GM23338 (cell line): ENCODE measurements around the gene AXL. TPM values are rescaled to one million over a fixed set of nuclear protein-coding genes. Genes with fewer than 3 reads are reported as not detected.

Source experiments
- ATAC-seq: fragments of 200-7000 bp; cut with Tn5 transposase; 3 replicates; pipeline ENCODE4 v1.9.1; 2020
- DNase-seq: peaks from one replicate; pipeline ENCODE4 v3.0.0-alpha.2; 2015; ENCODE audit warnings: low spot score
- H2AFZ ChIP-seq: fragments of 200-600 bp; sonication (generic); 2 replicates; pipeline ENCODE4 v1.8.0; 2016; ENCODE audit warnings: antibody characterized with exemption, mild to moderate bottlenecking, moderate library complexity
- H3F3A ChIP-seq: fragments of 200-600 bp; sonication (generic); replicated peaks from 2 replicates; pipeline ENCODE4 v1.8.0; 2017; ENCODE audit warnings: antibody characterized with exemption, mixed run types, low read depth
- H3K27ac ChIP-seq: fragments of 200-600 bp; sonication (generic); 2 replicates; pipeline ENCODE4 v1.6.1; 2016; ENCODE audit warnings: low read depth
- H3K27me3 ChIP-seq: fragments of 200-600 bp; sonication (generic); 2 replicates; pipeline ENCODE4 v1.8.0; 2016; ENCODE audit warnings: mild to moderate bottlenecking, mixed run types, moderate library complexity; ENCODE audit not compliant: insufficient read depth
- H3K36me3 ChIP-seq: fragments of 200-600 bp; sonication (generic); 2 replicates; pipeline ENCODE4 v1.8.0; 2016; ENCODE audit warnings: mild to moderate bottlenecking; ENCODE audit not compliant: insufficient read depth
- H3K4me1 ChIP-seq: fragments of 200-600 bp; sonication (generic); 2 replicates; pipeline ENCODE4 v1.8.0; 2016; ENCODE audit warnings: mild to moderate bottlenecking, moderate library complexity; ENCODE audit not compliant: insufficient read depth
- H3K4me2 ChIP-seq: fragments of 200-600 bp; sonication (generic); 2 replicates; pipeline ENCODE4 v1.7.1; 2017; ENCODE audit warnings: mixed run types
- H3K4me3 ChIP-seq: fragments of 200-600 bp; sonication (generic); 2 replicates; pipeline ENCODE4 v1.6.1; 2016; ENCODE audit warnings: mixed run types
- H3K79me2 ChIP-seq: fragments of 200-600 bp; sonication (generic); replicated peaks from 2 replicates; pipeline ENCODE4 v1.8.0; 2017; ENCODE audit warnings: mild to moderate bottlenecking; ENCODE audit not compliant: insufficient read depth
- H3K9me2 ChIP-seq: fragments of 200-600 bp; sonication (generic); 2 replicates; pipeline ENCODE4 v1.8.0; 2017; ENCODE audit not compliant: insufficient read depth
- H4K20me1 ChIP-seq: fragments of 200-600 bp; sonication (generic); replicated peaks from 2 replicates; pipeline ENCODE4 v1.8.0; 2017; ENCODE audit warnings: mild to moderate bottlenecking; ENCODE audit not compliant: insufficient read depth
- H3K27ac Mint-ChIP-seq: 2 replicates; pipeline ENCODE4 v1.8.0; 2020; ENCODE audit warnings: inconsistent platforms, mild to moderate bottlenecking, moderate library complexity, mixed read lengths
- H3K27me3 Mint-ChIP-seq: 3 replicates; pipeline ENCODE4 v1.8.0; 2022; ENCODE audit warnings: low read depth, mild to moderate bottlenecking, moderate library complexity, mixed read lengths, inconsistent platforms; ENCODE audit not compliant: insufficient read depth, poor library complexity
- H3K36me3 Mint-ChIP-seq: 3 replicates; pipeline ENCODE4 v1.8.0; 2021; ENCODE audit warnings: low read depth, mild to moderate bottlenecking, inconsistent platforms, moderate library complexity, mixed read lengths
- H3K4me1 Mint-ChIP-seq: 3 replicates; pipeline ENCODE4 v1.8.0; 2020; ENCODE audit warnings: mild to moderate bottlenecking, inconsistent platforms, mixed read lengths
- H3K4me3 Mint-ChIP-seq: 3 replicates; pipeline ENCODE4 v1.8.0; 2021; ENCODE audit warnings: moderate library complexity, mild to moderate bottlenecking, inconsistent platforms, mixed read lengths
- H3K9me3 Mint-ChIP-seq: 3 replicates; pipeline ENCODE4 v1.8.0; 2020; ENCODE audit warnings: moderate library complexity, mild to moderate bottlenecking, inconsistent platforms, mixed read lengths
- CREB1 ChIP-seq: fragments of 250-450 bp; sonication (Bioruptor Pico); IDR thresholded peaks from 2 replicates; pipeline ENCODE4 v1.5.0; 2020; ENCODE audit warnings: low read depth, mild to moderate bottlenecking, moderate library complexity
- EZH2 ChIP-seq: fragments of 200-600 bp; sonication (generic); IDR thresholded peaks from one replicate; pipeline ENCODE4 v1.8.0; 2017; ENCODE audit warnings: antibody characterized with exemption, mild to moderate bottlenecking, low read depth; ENCODE audit not compliant: unreplicated experiment
- EZH2phosphoT487 ChIP-seq: fragments of 200-600 bp; sonication (generic); IDR thresholded peaks from one replicate; pipeline ENCODE4 v1.8.1; 2018; ENCODE audit warnings: antibody characterized with exemption; ENCODE audit not compliant: unreplicated experiment
- JUNB ChIP-seq: IDR thresholded peaks from one replicate; pipeline ENCODE4 v1.6.1; 2016; ENCODE audit warnings: antibody characterized with exemption; ENCODE audit not compliant: unreplicated experiment
- NANOG ChIP-seq: IDR thresholded peaks from 2 replicates; pipeline ENCODE4 v1.6.1; 2016; ENCODE audit warnings: antibody characterized with exemption, borderline replicate concordance
- POLR2AphosphoS5 ChIP-seq: IDR thresholded peaks from 2 replicates; pipeline ENCODE4 v1.6.1; 2016; ENCODE audit warnings: antibody characterized with exemption, low read depth
- STAT1 ChIP-seq: IDR thresholded peaks from one replicate; pipeline ENCODE4 v1.6.1; 2016; ENCODE audit warnings: antibody characterized with exemption; ENCODE audit not compliant: unreplicated experiment
- ZNF114 ChIP-seq: fragments of 250-450 bp; sonication (Bioruptor Pico); IDR thresholded peaks from 2 replicates; pipeline ENCODE4 v1.5.0; 2020; ENCODE audit warnings: mild to moderate bottlenecking, moderate library complexity
- ZNF331 ChIP-seq: fragments of 250-450 bp; sonication (Bioruptor Pico); IDR thresholded peaks from 2 replicates; pipeline ENCODE4 v1.5.0; 2020; ENCODE audit warnings: low read depth, mild to moderate bottlenecking, moderate library complexity
- polyA plus RNA-seq: library from polyadenylated mRNA; unstranded; fragments of >200 nt; fragmentation: Nextera tagmentation; extraction: Ambion mirVana; gene quantifications from 2 replicates; pipeline ENCODE4 v1.2.1, GENCODE V29; 2016
- total RNA-seq: library from RNA; depleted of rRNA; stranded (reverse); fragments of >200 nt; shearing (Covaris generic); gene quantifications from 2 replicates; pipeline ENCODE4 v1.2.3, GENCODE V29; 2014
- TF ChIP-seq, protein P1 (sequence below), 2 experiments: fragments of 200-600 bp in 1 of 2; sonication (generic) in 1 of 2; conservative IDR thresholded peaks; 2 replicates each; pipeline versions ENCODE4 v1.5.1 to v1.6.1; 2016 to 2017; ENCODE audit warnings: antibody characterized with exemption in 2 of 2, low read depth in 2 of 2, mild to moderate bottlenecking in 2 of 2, moderate library complexity in 1 of 2
- TF ChIP-seq, protein P2 (sequence below): IDR thresholded peaks from 2 replicates; pipeline ENCODE4 v1.6.1; 2016; ENCODE audit warnings: antibody characterized with exemption
- TF ChIP-seq, protein P3 (sequence below): fragments of 250-450 bp; sonication (Bioruptor Pico); IDR thresholded peaks from 2 replicates; pipeline ENCODE4 v1.5.0; 2020; ENCODE audit warnings: mild to moderate bottlenecking, moderate library complexity

AXL gene
- total and polyA plus RNA-seq, 2 experiments from 2014 or later, result 9.0 to 28.4 TPM

DNA sequence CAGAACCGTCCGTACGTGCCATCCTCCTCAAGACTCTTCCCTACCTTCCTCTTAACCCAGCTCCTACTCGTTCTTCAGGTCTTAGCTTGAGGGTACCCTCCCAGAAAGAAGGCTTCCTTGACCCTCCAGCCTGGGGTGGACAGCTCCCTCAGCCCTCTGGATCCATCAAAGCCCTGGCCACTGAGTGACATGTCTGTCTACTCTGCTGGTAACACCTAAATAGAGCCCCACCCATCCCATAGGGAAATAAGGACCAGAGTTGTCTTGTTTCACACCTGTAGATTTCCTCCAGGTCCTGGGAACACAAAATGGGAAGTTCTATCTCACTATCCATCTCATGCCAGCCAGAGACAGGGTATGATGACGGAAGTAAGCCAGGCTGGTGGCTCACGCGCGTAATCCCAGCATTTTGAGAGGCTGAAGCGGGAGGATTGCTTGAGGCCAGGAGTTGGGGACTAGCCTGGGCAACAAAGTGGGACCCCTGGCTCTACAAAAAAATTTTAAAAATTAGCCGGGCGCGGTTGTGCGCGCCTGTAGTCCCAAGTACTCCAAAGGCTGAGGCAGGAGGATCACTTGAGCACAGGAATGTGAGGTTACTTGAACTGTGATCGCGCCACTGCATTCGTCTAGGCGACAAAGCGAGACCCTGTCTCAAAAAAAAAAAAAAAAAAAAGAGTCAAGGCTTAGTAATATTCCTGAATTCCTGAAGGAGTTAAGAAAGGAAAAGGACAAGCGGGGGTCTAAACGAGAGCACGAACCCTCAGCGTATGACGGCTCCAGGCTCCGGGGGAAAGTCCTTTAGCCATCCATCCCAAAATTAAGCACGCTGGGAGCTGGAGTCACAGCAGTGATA lies 90.4 kb downstream of the AXL start (continued):
- TF ChIP-seq, protein P1, sequence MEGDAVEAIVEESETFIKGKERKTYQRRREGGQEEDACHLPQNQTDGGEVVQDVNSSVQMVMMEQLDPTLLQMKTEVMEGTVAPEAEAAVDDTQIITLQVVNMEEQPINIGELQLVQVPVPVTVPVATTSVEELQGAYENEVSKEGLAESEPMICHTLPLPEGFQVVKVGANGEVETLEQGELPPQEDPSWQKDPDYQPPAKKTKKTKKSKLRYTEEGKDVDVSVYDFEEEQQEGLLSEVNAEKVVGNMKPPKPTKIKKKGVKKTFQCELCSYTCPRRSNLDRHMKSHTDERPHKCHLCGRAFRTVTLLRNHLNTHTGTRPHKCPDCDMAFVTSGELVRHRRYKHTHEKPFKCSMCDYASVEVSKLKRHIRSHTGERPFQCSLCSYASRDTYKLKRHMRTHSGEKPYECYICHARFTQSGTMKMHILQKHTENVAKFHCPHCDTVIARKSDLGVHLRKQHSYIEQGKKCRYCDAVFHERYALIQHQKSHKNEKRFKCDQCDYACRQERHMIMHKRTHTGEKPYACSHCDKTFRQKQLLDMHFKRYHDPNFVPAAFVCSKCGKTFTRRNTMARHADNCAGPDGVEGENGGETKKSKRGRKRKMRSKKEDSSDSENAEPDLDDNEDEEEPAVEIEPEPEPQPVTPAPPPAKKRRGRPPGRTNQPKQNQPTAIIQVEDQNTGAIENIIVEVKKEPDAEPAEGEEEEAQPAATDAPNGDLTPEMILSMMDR (conservative IDR thresholded peaks at IDR 0.05; ENCODE audit: low read depth in 2 of 2), result no peak
- no peak for TF ChIP-seq ZNF331
- TF ChIP-seq CREB1, result no peak
- TF ChIP-seq ZNF114 (CRISPR knock-in tag), result no peak
- no peak for TF ChIP-seq EZH2
- TF ChIP-seq EZH2phosphoT487, result no peak
- no peak for TF ChIP-seq NANOG
- TF ChIP-seq STAT1, result no peak
- TF ChIP-seq, protein P2, sequence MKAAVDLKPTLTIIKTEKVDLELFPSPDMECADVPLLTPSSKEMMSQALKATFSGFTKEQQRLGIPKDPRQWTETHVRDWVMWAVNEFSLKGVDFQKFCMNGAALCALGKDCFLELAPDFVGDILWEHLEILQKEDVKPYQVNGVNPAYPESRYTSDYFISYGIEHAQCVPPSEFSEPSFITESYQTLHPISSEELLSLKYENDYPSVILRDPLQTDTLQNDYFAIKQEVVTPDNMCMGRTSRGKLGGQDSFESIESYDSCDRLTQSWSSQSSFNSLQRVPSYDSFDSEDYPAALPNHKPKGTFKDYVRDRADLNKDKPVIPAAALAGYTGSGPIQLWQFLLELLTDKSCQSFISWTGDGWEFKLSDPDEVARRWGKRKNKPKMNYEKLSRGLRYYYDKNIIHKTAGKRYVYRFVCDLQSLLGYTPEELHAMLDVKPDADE, result no peak
- no peak for TF ChIP-seq JUNB

DNA sequence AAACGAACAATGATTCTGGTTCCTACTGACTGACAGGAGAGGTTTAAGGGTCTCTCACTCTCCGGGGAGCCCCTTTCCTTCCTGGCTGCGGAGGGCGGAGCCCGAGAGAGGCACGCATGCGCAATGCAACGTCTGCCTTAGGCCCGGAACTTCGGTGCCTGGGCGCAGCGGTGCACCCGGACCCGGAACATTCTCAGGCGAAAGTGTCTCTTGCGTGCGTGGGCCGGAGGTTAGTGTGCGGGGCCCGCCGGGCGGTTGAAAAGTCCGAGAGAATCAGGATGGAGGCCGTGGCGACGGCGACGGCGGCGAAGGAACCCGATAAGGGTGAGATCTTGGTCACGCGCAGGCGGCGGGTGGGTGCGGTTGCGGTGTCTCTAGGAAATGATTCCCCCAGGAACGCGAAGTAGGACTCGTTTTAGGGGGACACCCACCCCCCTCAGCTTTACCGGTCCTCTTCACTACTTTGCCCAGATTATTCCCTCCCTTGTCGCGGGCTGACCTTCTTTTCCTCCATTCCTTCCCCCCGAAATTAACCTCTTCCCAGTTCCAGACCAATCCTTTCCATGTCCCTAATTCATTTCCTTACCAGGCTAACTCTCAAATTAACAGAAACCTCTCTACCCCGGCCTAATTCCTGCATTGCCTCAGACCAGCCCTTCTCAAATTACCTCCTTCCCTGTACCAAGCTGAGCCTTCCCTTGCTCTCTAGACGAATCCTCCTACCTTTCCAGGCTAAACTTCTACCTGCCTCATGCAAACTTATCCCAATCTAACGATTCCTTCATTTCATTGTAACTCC lies 91.2 kb downstream of the AXL start, which contains the start of gene CCDC97:
Gene CCDC97 (plus strand): TSS at position 140 of the 799 bp plus-strand sequence. CDS start 139 bp downstream, at position 279.
- peaks cover 32% of the 10 kb centered on the region for H3K27me3 Mint-ChIP-seq
- DNase-seq (peak; percentile 93), ATAC-seq (peak; percentile 73)
- H3K79me2 ChIP-seq, result peaks cover 21% of the 10 kb centered on the region
- H3K27me3 ChIP-seq, result no peaks in the 10 kb centered on the region
- H3F3A ChIP-seq, result peaks cover 35% of the 10 kb centered on the region
- H3K27ac Mint-ChIP-seq, result peak within 1 kb of the TSS; percentile 99
- peaks cover 16% of the 10 kb centered on the region for H3K4me1 ChIP-seq
- peak within 1 kb of the TSS; percentile 84 for H3K4me3 ChIP-seq
- no peaks in the 10 kb centered on the region for H3K9me2 ChIP-seq
- peak within 1 kb of the TSS; percentile 93 for H3K4me3 Mint-ChIP-seq
- peak within 1 kb of the TSS; percentile 53 for H2AFZ ChIP-seq
- H3K27ac ChIP-seq, result peak within 1 kb of the TSS; percentile 79
- H4K20me1 ChIP-seq, result peaks cover 5% of the 10 kb centered on the region; the same call in 1 of the 2 replicates
- peak within 1 kb of the TSS; percentile 86 for H3K4me2 ChIP-seq
- peaks cover 37% of the 10 kb centered on the region for H3K36me3 Mint-ChIP-seq
- no peaks in the 10 kb centered on the region; the same call in 2 of the 3 replicates for H3K9me3 Mint-ChIP-seq
- peaks cover 23% of the 10 kb centered on the region for H3K36me3 ChIP-seq
- H3K4me1 Mint-ChIP-seq, result peaks cover 24% of the 10 kb centered on the region
- TF ChIP-seq POLR2AphosphoS5 (peak; percentile 79), ZNF331 (no peak), STAT1 (no peak)
- TF ChIP-seq, protein P2, result no peak; the same call in 1 of the 2 replicates
- TF ChIP-seq, protein P3, sequence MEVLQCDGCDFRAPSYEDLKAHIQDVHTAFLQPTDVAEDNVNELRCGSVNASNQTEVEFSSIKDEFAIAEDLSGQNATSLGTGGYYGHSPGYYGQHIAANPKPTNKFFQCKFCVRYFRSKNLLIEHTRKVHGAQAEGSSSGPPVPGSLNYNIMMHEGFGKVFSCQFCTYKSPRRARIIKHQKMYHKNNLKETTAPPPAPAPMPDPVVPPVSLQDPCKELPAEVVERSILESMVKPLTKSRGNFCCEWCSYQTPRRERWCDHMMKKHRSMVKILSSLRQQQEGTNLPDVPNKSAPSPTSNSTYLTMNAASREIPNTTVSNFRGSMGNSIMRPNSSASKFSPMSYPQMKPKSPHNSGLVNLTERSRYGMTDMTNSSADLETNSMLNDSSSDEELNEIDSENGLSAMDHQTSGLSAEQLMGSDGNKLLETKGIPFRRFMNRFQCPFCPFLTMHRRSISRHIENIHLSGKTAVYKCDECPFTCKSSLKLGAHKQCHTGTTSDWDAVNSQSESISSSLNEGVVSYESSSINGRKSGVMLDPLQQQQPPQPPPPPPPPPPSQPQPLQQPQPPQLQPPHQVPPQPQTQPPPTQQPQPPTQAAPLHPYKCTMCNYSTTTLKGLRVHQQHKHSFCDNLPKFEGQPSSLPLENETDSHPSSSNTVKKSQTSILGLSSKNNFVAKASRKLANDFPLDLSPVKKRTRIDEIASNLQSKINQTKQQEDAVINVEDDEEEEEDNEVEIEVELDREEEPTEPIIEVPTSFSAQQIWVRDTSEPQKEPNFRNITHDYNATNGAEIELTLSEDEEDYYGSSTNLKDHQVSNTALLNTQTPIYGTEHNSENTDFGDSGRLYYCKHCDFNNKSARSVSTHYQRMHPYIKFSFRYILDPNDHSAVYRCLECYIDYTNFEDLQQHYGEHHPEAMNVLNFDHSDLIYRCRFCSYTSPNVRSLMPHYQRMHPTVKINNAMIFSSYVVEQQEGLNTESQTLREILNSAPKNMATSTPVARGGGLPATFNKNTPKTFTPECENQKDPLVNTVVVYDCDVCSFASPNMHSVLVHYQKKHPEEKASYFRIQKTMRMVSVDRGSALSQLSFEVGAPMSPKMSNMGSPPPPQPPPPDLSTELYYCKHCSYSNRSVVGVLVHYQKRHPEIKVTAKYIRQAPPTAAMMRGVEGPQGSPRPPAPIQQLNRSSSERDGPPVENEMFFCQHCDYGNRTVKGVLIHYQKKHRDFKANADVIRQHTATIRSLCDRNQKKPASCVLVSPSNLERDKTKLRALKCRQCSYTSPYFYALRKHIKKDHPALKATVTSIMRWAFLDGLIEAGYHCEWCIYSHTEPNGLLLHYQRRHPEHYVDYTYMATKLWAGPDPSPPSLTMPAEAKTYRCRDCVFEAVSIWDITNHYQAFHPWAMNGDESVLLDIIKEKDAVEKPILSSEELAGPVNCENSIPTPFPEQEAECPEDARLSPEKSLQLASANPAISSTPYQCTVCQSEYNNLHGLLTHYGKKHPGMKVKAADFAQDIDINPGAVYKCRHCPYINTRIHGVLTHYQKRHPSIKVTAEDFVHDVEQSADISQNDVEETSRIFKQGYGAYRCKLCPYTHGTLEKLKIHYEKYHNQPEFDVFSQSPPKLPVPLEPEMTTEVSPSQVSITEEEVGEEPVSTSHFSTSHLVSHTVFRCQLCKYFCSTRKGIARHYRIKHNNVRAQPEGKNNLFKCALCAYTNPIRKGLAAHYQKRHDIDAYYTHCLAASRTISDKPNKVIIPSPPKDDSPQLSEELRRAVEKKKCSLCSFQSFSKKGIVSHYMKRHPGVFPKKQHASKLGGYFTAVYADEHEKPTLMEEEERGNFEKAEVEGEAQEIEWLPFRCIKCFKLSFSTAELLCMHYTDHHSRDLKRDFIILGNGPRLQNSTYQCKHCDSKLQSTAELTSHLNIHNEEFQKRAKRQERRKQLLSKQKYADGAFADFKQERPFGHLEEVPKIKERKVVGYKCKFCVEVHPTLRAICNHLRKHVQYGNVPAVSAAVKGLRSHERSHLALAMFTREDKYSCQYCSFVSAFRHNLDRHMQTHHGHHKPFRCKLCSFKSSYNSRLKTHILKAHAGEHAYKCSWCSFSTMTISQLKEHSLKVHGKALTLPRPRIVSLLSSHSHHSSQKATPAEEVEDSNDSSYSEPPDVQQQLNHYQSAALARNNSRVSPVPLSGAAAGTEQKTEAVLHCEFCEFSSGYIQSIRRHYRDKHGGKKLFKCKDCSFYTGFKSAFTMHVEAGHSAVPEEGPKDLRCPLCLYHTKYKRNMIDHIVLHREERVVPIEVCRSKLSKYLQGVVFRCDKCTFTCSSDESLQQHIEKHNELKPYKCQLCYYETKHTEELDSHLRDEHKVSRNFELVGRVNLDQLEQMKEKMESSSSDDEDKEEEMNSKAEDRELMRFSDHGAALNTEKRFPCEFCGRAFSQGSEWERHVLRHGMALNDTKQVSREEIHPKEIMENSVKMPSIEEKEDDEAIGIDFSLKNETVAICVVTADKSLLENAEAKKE (CRISPR knock-in tag), result no peak
